ENCODE results near the gene ATP2B2.

ATP2B2 gene

DNA sequence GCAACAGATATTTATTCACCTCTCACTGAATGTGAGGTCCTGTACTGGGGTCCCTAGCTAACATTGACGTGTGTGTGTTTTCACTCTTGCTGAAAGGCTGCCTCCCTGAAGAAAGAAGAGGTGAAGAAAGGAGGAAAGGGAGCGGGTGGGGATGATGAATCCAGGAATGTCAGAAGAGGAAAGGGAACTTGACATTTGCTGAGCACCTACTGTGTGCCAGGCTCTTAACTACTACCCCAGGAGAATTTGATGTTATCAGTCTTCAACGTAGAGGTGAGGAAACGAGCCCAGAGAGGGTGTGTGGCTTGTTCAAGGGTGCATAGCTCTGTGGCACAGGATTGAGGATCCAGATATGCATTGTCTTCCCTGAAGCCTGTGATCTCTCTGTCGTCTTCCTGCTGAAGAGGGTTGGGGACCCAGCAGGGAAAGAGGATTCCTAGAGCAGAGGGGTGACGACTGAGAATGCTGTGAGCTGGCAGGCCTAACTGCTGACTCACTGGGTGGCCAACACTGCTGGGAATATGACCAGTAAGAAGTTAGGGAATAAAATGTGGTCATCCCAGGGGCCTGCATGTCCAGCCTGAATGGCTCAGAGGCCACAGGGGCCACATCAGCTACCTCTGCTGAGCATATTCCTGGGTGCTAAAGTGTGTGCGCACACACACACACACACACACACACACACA is 6.6 kb upstream of the ATP2B2 start:
- TF ChIP-seq, protein P1, sequence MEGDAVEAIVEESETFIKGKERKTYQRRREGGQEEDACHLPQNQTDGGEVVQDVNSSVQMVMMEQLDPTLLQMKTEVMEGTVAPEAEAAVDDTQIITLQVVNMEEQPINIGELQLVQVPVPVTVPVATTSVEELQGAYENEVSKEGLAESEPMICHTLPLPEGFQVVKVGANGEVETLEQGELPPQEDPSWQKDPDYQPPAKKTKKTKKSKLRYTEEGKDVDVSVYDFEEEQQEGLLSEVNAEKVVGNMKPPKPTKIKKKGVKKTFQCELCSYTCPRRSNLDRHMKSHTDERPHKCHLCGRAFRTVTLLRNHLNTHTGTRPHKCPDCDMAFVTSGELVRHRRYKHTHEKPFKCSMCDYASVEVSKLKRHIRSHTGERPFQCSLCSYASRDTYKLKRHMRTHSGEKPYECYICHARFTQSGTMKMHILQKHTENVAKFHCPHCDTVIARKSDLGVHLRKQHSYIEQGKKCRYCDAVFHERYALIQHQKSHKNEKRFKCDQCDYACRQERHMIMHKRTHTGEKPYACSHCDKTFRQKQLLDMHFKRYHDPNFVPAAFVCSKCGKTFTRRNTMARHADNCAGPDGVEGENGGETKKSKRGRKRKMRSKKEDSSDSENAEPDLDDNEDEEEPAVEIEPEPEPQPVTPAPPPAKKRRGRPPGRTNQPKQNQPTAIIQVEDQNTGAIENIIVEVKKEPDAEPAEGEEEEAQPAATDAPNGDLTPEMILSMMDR (IDR thresholded peaks at IDR 0.05; ENCODE audit: low read depth, low read length): no peak
- H3K4me3 ChIP-seq (ENCODE audit: low read depth, low read length): no peak overlapping the region

DNA sequence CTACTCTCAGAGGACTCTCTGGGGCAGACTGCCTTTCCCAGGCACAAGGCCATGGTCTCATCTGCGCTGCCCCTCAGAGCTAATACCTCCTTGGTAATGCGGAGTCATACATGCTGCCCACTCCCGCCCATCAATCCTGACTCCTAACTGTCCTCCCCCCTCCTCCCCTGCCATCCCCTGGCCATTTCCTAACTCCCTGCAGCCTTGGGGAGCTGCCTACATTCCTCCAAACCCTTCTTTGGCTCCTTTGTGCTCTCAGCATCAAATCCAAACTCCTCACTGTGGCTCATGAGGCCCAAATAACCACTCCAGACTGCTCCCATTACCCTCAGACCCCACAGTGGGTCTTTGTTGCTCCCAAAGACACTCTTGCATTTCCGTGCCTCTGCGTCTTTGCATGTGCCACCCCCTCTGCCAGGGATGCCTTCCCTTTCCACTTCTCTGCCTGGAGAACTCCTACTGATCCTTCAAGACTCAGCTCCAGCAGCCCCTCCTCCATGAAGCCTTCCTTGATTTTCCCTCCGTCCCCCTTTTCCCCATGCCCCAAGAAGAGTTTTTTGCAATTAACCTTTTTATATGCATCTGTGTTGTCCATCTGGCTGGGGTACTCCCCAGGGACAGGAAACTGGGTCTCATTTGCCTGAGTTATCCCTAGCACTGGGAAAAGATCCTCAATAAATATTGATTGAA is 5.5 kb upstream of the ATP2B2 start:
- H3K4me3 ChIP-seq (ENCODE audit: low read depth, low read length): no peak overlapping the region
- TF ChIP-seq, protein P1 (IDR thresholded peaks at IDR 0.05; ENCODE audit: low read depth, low read length): no peak

DNA sequence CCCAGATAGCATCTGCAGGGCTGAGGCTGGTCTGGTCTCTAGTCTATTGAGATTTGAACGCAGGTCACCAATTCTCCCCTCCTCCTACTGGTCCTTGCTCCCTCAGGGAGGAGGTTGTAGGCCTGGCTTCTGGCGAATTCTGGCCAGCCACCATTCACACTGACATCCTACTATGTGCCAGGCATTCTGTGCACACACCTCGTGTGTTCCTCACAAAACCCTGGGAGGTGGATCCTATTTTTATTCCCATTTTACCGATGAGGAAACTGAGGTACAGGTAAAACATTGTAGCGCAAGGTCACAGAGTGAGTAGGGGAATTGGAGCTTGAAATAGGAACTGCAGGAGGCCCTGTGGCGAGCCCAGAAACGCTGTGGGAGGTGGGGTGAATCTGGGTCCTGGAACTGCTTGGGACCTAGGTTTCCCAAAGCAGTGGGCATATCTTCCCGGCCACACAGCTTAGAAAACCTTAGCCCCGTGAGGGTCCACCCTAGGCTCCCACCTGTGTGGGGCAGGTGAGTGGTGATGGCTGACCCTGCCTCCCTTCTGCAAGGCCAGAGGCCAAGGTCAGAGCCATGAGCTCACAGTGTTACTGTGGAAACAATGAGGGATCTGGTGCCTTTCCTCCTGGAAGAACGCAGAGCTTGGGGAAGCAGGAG is 4.8 kb upstream of the ATP2B2 start:
- TF ChIP-seq, protein P1 (IDR thresholded peaks at IDR 0.05; ENCODE audit: low read depth, low read length): no peak
- no peak overlapping the region for H3K4me3 ChIP-seq (ENCODE audit: low read depth, low read length)

DNA sequence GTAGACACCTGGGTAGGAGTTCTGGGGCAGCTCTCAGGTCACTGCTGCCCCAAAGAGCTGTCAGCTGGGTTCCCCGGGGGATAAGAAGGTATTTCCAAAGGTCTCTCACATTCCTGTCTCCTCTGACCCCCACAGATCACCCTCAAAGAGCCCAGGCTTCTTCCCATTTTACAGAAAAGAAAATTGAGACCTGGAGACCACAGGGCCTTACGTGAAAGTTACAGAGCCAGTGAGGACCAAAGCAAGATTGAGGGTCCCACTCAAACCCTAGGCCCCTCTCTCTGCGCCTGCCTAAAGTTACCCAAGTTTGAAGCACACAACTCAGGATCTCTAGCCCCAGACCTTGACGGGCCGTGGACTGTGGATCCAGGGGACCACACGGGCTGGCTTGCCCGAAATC is 3.9 kb upstream of the ATP2B2 start:
- TF ChIP-seq, protein P1 (IDR thresholded peaks at IDR 0.05; ENCODE audit: low read depth, low read length): no peak
- no peak overlapping the region for H3K4me3 ChIP-seq (ENCODE audit: low read depth, low read length)

DNA sequence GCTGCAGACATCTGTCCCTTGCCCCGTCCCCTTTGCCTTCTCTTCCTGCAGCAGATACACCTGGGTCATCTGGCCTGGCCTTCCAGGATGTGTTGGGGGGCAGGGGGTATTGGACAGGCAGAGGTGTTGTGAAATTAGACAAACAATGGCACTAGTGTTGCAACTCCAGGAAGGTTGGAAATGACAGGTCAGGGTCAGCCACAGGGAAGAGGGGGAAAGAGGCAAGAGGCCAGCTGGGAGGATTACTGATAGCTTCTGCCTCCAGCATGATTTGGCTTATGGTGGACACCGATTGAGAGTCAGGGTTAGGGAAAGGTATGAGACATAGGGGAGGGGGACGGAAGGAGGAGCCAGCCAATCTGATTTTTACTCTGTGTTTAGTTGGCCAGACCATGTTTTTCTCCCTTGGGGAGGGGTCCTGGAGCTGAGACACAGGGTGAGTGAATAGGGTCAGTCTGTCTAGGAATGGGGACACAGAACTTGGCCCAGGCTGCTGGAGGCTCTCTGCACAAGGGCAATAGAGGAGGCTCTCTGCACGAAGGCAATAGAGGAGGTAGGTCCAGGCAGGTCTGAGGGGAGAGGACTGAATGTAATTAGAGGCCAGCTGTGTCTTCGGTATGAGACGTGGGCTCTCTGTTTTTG is 3.4 kb upstream of the ATP2B2 start:
- no peak overlapping the region for H3K4me3 ChIP-seq (ENCODE audit: low read depth, low read length)
- TF ChIP-seq, protein P1 (IDR thresholded peaks at IDR 0.05; ENCODE audit: low read depth, low read length): no peak

DNA sequence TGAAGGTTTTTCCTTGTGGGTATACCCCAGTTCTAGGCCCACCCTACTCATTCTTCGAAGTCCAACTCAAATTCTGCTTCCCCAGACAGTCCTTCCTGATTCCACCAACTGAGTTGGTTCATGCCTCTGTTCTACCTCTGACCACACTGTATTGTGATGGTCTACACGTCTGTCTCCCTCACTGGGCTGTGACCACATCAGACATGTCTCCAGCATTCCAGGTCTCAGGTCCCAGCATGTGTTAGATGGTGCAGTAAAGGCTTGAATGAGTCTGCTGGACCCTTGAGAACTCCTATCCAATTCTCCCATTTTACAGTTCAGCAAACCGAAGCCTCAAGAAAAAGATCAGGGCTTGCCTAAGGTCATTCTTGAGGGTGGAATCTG is 2.8 kb upstream of the ATP2B2 start:
- TF ChIP-seq, protein P1 (IDR thresholded peaks at IDR 0.05; ENCODE audit: low read depth, low read length): no peak
- no peak overlapping the region for H3K4me3 ChIP-seq (ENCODE audit: low read depth, low read length)
